NCI-H446 treated with DMSO at 0.1 percent for 48 hours (cell line): Measurements from ENCODE around the gene CANX.
"Not testable (repeated sequence)": the region's sequence is repeated elsewhere in the genome, so short reads cannot be mapped to it uniquely, and the experiment has no call there.

ENCODE experiments used
- DNase-seq: peaks from one replicate; lab custom pipeline; 2025; lab: John Stamatoyannopoulos, UW

CANX gene

GRCh38 chr5:179698935-179699615, at the start of gene CANX:
CANX (plus strand) TSS chr5:179698967; CDS start chr5:179705682, 6,715 bp downstream.
- DNase-seq: no peak

GRCh38 chr5:179649166-179649703, 49.5 kb upstream of the CANX start:
- DNase-seq: not testable (repeated sequence)

- DNase-seq: not testable (repeated sequence)
Observed at GRCh38 chr5:179650245-179650644, 48.5 kb upstream of the CANX start.

GRCh38 chr5:179653135-179653534, 45.6 kb upstream of the CANX start:
- DNase-seq: not testable (repeated sequence)

GRCh38 chr5:179657302-179658178, 41.2 kb upstream of the CANX start:
- DNase-seq: not testable (repeated sequence)

- DNase-seq: not testable (repeated sequence)
Observed at GRCh38 chr5:179658179-179658856, 40.4 kb upstream of the CANX start.

- DNase-seq: not testable (repeated sequence)
Observed at GRCh38 chr5:179661647-179662046, 37.1 kb upstream of the CANX start.

- no peak for DNase-seq
Observed at GRCh38 chr5:179668391-179668790, 30.4 kb upstream of the CANX start.

GRCh38 chr5:179678223-179679013, 20.3 kb upstream of the CANX start:
- DNase-seq: peak; percentile 82

- DNase-seq: peak; percentile 63
Observed at GRCh38 chr5:179679014-179679674, 19.6 kb upstream of the CANX start.

GRCh38 chr5:179680014-179680779, 18.6 kb upstream of the CANX start:
- no peak for DNase-seq

- DNase-seq: no peak
Observed at GRCh38 chr5:179680780-179681401, 17.9 kb upstream of the CANX start, which contains the start of gene CBY3. CBY3 (minus strand) TSS chr5:179681034; CDS start chr5:179680918, 116 bp downstream.

GRCh38 chr5:179689212-179689611, 9.6 kb upstream of the CANX start:
- not testable (repeated sequence) for DNase-seq

- no peak for DNase-seq
Observed at GRCh38 chr5:179694561-179694960, 4.2 kb upstream of the CANX start.

GRCh38 chr5:179696603-179697002, 2.2 kb upstream of the CANX start:
- no peak for DNase-seq

GRCh38 chr5:179697108-179697507, 1.7 kb upstream of the CANX start:
- DNase-seq: no peak

GRCh38 chr5:179697543-179697942, 1.2 kb upstream of the CANX start:
- DNase-seq: not testable (repeated sequence)

GRCh38 chr5:179697993-179698934, 503 bp upstream of the CANX start:
- DNase-seq: peak; percentile 98
